Hepatocyte (in vitro differentiated cells): ENCODE data around the gene TMEFF2.

ENCODE experiments used
- CTCF ChIP-seq: fragments of 200-600 bp; sonication (generic); IDR thresholded peaks from 2 replicates; pipeline ENCODE4 v1.5.1; 2016; ENCODE audit warnings: antibody characterized with exemption, mild to moderate bottlenecking; ENCODE audit not compliant: poor library complexity
- EZH2 ChIP-seq: fragments of 200-600 bp; sonication (generic); IDR thresholded peaks from 2 replicates; pipeline ENCODE4 v1.6.1; 2016; ENCODE audit warnings: antibody characterized with exemption, mild to moderate bottlenecking, borderline replicate concordance
- EZH2phosphoT487 ChIP-seq: fragments of 200-600 bp; sonication (generic); IDR thresholded peaks from one replicate; pipeline ENCODE4 v1.6.1; 2018; ENCODE audit warnings: antibody characterized with exemption, mild to moderate bottlenecking, low read depth, moderate library complexity; ENCODE audit not compliant: unreplicated experiment, severe bottlenecking

- TF ChIP-seq CTCF, result no peak
- TF ChIP-seq EZH2, result no peak
- no peak for TF ChIP-seq EZH2phosphoT487
Measured at GRCh38 chr2:192011196-192011595, 183.5 kb downstream of the TMEFF2 start.
